Neural progenitor cell (in vitro differentiated cells): Measurements from ENCODE around the gene LRRC1.

Source experiments
- CTCF ChIP-seq: fragments of 200-600 bp; sonication (generic); IDR thresholded peaks from 2 replicates; pipeline ENCODE4 v1.5.1; 2017; ENCODE audit warnings: antibody characterized with exemption, mild to moderate bottlenecking
- EZH2phosphoT487 ChIP-seq: fragments of 200-600 bp; sonication (generic); IDR thresholded peaks from 2 replicates; pipeline ENCODE4 v1.6.1; 2017; ENCODE audit warnings: antibody characterized with exemption

- TF ChIP-seq EZH2phosphoT487 (no peak), CTCF (no peak)
Measured at GRCh38 chr6:53873922-53874321, 79.1 kb downstream of the LRRC1 start.
